ENCODE measurements around the gene CCDC92.
"Not testable (repeated sequence)": the region's sequence is repeated elsewhere in the genome, so short reads cannot be mapped to it uniquely, and the experiment has no call there.

The CCDC92 gene

DNA sequence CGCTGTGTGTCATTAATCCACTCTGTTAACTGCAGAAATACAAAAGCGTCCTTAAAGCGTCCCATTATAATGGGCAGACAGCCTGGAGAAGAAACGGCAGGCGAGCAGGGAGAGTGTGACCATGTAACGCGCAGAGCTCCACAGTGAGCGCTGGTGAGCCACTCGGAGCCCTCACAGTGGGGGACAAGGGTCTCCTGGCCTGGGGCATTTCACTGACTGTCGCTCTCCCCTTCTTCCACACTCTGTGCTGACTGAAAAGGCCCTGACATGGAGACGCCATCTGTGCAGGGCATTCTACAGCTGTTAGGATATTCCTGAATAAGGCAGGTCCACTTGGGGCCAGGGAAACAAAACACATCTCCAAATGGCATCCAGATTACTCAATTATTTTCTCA, 24.2 kb downstream of the CCDC92 start:
- DNase-seq (ENCODE audit: low read depth in 2 of 2), result no peak
- TF ChIP-seq, protein P1, sequence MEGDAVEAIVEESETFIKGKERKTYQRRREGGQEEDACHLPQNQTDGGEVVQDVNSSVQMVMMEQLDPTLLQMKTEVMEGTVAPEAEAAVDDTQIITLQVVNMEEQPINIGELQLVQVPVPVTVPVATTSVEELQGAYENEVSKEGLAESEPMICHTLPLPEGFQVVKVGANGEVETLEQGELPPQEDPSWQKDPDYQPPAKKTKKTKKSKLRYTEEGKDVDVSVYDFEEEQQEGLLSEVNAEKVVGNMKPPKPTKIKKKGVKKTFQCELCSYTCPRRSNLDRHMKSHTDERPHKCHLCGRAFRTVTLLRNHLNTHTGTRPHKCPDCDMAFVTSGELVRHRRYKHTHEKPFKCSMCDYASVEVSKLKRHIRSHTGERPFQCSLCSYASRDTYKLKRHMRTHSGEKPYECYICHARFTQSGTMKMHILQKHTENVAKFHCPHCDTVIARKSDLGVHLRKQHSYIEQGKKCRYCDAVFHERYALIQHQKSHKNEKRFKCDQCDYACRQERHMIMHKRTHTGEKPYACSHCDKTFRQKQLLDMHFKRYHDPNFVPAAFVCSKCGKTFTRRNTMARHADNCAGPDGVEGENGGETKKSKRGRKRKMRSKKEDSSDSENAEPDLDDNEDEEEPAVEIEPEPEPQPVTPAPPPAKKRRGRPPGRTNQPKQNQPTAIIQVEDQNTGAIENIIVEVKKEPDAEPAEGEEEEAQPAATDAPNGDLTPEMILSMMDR (IDR thresholded peaks at IDR 0.05; ENCODE audit: low read depth, low read length), result no peak
- no peak overlapping the region for H3K4me3 ChIP-seq (replicated peaks in 1 of 2; ENCODE audit: low read depth in 2 of 2, low read length in 2 of 2)

DNA sequence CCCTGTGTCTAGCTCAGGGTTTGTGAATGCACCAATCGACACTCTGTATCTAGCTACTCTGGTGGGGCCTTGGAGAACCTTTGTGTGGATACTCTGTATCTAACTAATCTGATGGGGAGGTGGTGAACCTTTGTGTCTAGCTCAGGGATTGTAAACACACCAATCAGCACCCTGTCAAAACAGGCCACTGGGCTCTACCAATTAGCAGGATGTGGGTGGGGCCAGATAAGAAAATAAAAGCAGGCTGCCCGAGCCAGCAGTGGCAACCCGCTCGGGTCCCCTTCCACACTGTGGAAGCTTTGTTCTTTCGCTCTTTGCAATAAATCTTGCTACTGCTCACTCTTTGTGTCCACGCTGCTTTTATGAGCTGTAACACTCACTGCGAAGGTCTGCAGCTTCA, 25.1 kb downstream of the CCDC92 start:
- not testable (repeated sequence) for DNase-seq (ENCODE audit: low read depth in 2 of 2)

DNA sequence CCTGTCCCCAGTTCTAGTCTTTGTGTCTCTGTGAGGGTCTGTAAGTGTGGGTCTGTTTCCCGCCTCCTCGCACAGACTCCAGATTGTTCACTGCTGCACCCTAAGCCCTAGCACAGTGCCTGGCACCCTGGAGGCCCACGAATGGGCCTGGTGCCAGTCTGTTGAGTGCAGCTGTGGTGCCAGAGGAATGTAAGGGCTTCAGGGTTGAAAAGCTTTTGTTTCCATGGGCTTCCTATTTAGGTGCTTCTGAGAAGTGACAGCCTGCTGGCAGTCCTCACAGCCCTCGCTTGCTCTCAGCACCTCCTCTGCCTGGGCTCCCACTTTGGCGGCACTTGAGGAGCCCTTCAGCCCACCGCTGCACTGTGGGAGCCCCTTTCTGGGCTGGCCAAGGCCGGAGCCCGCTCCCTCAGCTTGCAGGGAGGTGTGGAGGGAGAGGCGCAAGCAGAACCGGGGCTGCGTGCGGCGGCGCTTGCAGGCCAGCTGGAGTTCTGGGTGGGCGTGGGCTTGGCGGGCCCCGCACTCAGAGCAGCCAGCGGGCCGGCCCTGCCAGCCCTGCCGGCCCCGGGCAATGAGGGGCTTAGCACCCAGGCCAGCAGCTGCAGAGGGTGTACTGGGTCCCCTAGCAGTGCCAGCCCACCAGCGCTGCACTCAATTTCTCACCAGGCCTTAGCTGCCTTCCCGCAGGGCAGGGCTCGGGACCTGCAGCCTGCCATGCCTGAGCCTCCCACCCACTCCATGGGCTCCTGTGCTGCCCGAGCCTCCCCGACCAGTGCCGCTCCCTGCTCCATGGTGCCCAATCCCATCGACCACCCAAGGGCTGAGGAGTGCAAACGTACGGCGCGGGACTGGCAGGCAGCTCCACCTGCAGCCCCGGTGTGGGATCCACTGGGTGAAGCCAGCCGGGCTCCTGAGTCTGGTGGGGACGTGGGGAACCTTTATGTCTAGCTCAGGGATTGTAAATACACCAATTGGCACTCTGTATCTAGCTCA, 25.8 kb downstream of the CCDC92 start:
- DNase-seq (ENCODE audit: low read depth in 2 of 2); H3K4me3 ChIP-seq (replicated peaks in 1 of 2; ENCODE audit: low read depth in 2 of 2, low read length in 2 of 2): not testable (repeated sequence)

More for the DNA sequence above, 25.1 kb downstream of the CCDC92 start:
- not testable (repeated sequence) for H3K4me3 ChIP-seq (replicated peaks in 1 of 2; ENCODE audit: low read depth in 2 of 2, low read length in 2 of 2)

DNA sequence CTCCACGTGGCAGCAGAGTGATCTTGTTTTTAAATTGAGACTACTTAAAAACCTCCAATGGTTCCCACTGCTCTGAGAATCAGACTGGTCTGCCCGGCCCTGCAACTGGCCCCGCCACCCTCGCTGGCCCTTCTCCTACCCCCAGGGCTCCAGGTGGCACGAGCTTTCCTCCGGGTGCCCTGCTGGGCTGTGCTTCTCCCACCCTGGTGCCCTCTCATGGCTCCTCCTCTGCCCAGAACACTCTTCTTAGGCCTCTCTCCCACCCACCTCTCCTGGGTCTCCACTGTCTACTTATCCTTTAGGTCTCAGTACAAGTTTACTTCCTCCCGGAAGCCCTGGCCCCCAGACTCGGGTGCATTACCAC, 26.5 kb downstream of the CCDC92 start:
- TF ChIP-seq, protein P1 (IDR thresholded peaks at IDR 0.05; ENCODE audit: low read depth, low read length), result no peak
- no peak overlapping the region for H3K4me3 ChIP-seq (replicated peaks in 1 of 2; ENCODE audit: low read depth in 2 of 2, low read length in 2 of 2)
- no peak for DNase-seq (ENCODE audit: low read depth in 2 of 2)

DNA sequence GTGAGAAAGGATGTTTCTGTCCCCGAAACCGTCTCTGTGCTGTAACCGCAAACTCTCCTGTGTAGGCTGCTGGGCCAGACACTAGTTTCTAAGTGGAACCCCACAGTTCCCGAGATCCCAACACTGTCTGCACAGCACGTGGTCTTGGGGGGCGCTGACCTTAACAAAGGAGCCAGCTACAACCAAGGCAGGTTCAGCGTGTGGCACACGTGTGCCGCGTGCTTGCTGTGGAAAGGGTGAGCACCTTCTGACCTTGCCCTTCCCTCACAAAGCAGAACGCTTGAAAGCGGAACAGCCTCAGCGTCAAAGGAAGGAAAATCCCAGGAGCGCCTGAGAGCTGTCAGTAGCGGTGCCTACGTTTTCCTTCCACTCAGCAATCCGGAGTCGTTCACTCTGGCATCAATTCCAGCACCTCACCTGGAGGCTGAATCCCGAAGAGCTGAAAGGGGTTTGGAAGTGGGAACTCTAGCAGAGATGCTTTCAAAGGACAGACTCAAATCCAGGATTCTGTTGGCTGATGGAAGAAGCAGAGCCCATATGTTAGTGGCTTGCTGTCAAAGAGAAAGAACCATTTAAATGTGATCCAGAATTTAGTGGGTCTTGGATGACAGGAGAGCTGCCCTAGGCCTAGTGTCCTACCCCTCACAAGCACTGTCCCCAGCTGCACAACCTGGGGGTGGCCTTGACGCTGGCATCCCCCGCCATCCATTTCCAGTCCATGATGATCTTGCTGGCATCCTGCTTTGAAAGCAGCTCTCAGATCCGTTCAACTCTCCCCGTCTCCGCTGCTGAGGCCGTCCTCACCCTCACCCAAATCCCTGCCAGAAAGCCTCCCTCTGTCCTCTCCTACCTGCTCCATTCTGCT, 27.1 kb downstream of the CCDC92 start:
- H3K4me3 ChIP-seq (replicated peaks in 1 of 2; ENCODE audit: low read depth in 2 of 2, low read length in 2 of 2), result no peak overlapping the region
- TF ChIP-seq, protein P1 (IDR thresholded peaks at IDR 0.05; ENCODE audit: low read depth, low read length), result no peak
- DNase-seq (ENCODE audit: low read depth in 2 of 2), result no peak

DNA sequence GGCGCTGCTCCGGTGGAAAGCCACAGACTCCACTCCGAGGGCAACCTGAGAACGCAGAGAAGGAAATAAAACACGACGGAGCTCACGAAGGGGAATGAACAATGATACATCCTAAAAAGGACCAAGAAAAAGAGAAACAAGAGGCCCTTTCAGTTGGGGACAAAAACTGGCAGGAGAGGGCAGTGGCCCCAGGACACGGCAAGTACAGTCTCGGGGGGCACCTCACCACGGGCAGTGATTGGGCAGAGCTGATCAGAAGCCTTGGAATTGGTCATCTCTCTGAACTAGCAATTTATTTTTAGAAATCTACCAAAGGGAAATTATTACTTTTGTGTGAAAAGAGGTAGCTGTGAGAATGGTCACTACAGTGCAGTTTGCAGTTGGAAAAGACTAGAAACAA, 27.9 kb downstream of the CCDC92 start:
- DNase-seq (ENCODE audit: low read depth in 2 of 2), result no peak
- TF ChIP-seq, protein P1 (IDR thresholded peaks at IDR 0.05; ENCODE audit: low read depth, low read length), result no peak
- H3K4me3 ChIP-seq (replicated peaks in 1 of 2; ENCODE audit: low read depth in 2 of 2, low read length in 2 of 2), result no peak overlapping the region

DNA sequence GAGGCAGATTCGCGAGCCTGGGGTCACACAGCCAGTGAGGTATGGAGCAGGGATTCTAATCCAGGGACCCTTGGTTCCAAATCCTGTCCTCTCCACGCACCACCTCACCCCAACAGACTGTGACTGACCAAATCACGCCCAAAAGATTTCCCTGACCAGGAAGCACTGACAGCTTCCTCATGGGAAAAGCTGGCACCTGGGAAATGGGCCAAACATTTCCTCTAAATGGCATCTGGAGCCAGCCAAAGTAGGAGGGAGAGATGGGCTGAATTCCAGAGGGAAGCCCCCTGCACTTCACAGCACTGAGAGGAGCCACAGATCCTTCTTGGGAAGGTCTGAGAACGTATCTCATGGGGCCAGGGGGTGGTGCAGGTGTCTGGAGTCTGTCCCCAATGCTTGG, 28.8 kb downstream of the CCDC92 start:
- no peak overlapping the region for H3K4me3 ChIP-seq (replicated peaks in 1 of 2; ENCODE audit: low read depth in 2 of 2, low read length in 2 of 2)
- no peak for DNase-seq (ENCODE audit: low read depth in 2 of 2)
- TF ChIP-seq, protein P1 (IDR thresholded peaks at IDR 0.05; ENCODE audit: low read depth, low read length), result no peak
